ENCODE results near the gene RTN4RL1.

RTN4RL1 gene

DNA sequence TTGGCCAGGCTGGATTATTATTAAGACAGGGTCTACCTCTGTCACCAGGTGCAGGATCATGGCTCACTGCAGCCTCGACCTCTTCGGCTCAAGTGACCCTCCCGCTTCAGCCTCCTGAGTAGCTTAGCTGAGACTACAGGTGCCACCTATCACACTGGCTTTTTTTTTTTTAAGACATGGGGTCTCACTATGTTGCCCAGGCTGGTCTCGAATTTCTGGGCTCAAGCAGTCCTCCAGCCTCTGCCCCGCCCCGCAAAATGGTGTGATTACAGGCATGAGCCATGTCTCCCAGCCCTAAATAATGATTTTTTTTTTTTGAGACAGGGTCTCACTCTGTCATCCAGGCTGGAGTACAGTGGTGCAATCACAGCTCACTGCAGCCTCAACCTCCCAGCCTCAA is 22.5 kb upstream of the RTN4RL1 start:
- no peak for DNase-seq (ENCODE audit: low read depth in 3 of 3)

- DNase-seq (ENCODE audit: low read depth in 3 of 3), result no peak
Measured at GRCh38 chr17:2044263-2044894, 19.2 kb upstream of the RTN4RL1 start.

GRCh38 chr17:2043785-2044184 is 18.7 kb upstream of the RTN4RL1 start:
- no peak for DNase-seq (ENCODE audit: low read depth in 3 of 3)

DNA sequence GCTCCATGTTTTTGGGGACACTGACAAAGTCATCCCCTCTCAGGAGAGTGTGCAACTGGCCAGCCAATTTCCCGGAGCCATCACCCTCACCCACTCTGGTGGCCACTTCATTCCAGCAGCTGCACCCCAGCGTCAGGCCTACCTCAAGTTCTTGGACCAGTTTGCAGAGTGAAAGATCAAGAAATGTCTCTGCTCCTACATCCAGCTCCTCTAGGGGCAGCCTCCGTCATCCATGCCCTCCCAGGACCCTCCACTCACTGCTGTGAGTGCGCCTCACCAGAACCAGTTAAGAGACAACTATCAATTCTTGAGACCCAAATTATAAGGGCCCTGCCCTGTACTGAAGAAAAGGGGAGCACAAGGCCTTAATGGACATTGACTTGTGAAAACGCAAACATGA is 17.8 kb upstream of the RTN4RL1 start:
- no peak for DNase-seq (ENCODE audit: low read depth in 3 of 3)

- no peak for DNase-seq (ENCODE audit: low read depth in 3 of 3)
Measured at GRCh38 chr17:2042390-2042847, 17.3 kb upstream of the RTN4RL1 start.

- DNase-seq (ENCODE audit: low read depth in 3 of 3), result peak; percentile 95 to 98 (median 97)
Measured at GRCh38 chr17:2041561-2042389, 16.6 kb upstream of the RTN4RL1 start, which contains the start of gene OVCA2. OVCA2 (plus strand) TSS chr17:2042022; CDS start chr17:2042048, 26 bp downstream.

- DNase-seq (ENCODE audit: low read depth in 3 of 3), result no peak
Measured at GRCh38 chr17:2040942-2041560, 15.9 kb upstream of the RTN4RL1 start.

DNA sequence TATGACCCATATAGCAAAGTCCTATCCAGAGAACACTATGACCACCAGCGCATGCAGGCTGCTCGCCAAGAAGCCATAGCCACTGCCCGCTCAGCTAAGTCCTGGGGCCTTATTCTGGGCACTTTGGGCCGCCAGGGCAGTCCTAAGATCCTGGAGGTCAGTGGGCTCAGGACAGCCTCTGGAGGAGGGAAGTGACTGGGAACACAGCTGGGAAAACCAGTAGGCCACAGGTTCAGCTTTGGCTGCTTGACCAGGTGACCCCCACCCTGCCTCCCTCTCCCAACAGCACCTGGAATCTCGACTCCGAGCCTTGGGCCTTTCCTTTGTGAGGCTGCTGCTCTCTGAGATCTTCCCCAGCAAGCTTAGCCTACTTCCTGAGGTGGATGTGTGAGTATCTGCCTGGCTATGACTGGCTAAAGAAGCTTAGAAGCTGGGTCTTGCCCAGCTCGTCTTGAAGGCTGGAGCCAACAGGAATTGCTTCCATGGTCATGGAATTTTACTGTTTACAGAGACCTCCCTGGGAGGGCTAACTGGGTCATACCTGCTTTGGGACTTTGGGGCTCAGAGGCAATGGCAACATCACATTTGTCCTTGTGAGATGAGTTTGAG is 15.2 kb upstream of the RTN4RL1 start:
- no peak for DNase-seq (ENCODE audit: low read depth in 3 of 3)

DNA sequence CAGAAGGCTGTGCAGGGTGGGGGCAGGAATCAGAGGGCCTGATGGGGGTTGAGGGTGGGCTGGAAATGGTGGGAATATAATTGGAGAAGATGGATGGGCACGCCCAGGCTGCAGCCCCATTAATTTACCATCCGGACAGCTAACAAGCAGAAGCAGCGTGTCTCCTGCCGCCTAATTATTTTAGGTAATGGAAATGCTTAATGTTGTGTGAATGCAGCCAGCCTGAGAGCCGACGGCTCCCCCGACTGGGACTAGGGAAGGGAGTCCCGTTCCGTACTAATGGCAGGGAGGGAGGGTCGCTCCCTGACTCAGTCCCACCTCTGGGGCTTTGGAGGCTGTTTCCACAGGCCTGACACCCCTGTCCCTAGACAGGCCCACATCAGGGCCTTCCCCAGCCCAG is 12.0 kb upstream of the RTN4RL1 start:
- DNase-seq (ENCODE audit: low read depth in 3 of 3), result no peak

GRCh38 chr17:2035541-2036488 is 10.7 kb upstream of the RTN4RL1 start:
- no peak for DNase-seq (ENCODE audit: low read depth in 3 of 3)

DNA sequence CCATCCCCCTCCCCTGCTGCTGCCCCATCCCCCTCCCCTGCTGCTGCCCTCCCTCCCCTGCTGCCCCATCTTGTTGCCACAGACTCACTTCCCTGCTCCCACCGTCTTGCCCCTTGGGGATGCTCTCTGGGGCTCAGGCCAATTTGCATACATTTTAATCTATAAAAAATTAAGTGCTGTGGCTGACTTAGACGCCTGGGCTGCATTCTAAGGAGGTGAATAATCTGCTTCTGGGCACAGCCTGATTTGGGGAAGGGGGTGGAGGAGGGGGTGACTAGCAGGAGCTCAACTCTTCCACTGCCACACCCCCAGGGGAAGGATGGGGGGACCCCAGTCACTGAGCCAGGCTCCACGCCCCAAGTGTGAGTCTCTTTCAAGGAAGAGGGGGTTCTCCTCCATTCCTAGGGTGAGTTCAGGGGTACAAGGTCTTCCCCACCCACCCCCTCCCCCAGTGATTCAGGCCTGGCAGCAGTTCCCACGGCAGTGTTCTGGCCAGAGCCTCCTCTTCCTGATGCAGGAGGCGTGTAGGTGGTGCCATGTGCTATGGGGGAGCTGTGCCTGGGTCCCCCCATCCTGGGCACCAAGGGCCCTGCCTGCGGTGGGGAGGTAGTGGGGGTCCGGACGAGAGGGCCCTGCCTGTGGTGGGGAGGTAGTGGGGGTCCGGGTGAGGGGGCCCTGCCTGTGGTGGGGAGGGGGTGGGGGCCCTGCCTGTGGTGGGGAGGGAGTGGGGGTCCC is 9.8 kb upstream of the RTN4RL1 start:
- no peak for DNase-seq (ENCODE audit: low read depth in 3 of 3)

GRCh38 chr17:2034157-2034556 is 9.0 kb upstream of the RTN4RL1 start:
- no peak for DNase-seq (ENCODE audit: low read depth in 3 of 3)

- no peak for DNase-seq (ENCODE audit: low read depth in 3 of 3)
Measured at GRCh38 chr17:2033153-2033552, 8.0 kb upstream of the RTN4RL1 start.

GRCh38 chr17:2030779-2031163 is 5.6 kb upstream of the RTN4RL1 start:
- DNase-seq (ENCODE audit: low read depth in 3 of 3), result no peak

GRCh38 chr17:2029911-2030778 is 5.0 kb upstream of the RTN4RL1 start, which contains the start of gene DPH1:
DPH1 (plus strand) TSS chr17:2030153; CDS start chr17:2030170, 17 bp downstream.
- peak; percentile 76 to 82 (median 78) for DNase-seq (ENCODE audit: low read depth in 3 of 3)

DNA sequence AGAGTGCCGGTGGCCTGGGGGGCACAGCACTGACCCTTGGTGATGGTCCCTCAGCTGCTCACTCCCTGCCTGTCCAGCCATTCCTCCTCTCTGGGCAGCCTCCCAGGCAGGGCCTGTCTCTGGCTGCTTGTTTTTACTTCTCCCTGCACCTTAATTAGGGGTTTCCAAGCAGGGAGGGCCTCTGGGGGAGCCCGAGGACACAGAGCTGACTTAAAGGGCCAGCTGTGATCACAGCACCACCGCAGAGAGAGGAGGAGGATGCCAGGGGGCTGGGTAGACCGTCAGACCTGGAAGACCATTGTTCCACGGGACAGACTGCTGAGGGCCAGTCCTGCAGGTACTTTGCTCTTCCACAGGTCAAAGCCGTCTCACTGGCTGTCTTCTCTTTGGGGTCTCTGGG is 3.6 kb upstream of the RTN4RL1 start:
- DNase-seq (ENCODE audit: low read depth in 3 of 3), result no peak

DNA sequence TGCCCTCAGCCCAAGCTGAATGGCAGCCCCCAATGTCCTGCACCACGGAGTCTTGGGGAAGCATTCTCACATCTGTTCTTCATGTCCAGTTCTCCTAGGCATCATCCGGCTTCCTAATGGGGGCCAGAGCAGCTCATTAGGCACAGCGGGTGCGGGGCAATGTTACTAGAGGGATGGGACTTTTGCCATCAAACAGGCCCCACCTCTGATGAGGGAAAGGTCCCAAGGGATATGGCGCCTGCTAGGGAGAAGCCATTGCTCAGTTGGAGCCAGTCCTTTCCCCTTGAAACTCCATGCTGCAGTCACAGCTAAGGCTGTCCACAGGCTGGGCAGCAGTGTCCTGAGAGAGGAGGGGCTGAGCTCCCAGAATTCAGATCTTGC is 3.1 kb upstream of the RTN4RL1 start:
- no peak for DNase-seq (ENCODE audit: low read depth in 3 of 3)

DNA sequence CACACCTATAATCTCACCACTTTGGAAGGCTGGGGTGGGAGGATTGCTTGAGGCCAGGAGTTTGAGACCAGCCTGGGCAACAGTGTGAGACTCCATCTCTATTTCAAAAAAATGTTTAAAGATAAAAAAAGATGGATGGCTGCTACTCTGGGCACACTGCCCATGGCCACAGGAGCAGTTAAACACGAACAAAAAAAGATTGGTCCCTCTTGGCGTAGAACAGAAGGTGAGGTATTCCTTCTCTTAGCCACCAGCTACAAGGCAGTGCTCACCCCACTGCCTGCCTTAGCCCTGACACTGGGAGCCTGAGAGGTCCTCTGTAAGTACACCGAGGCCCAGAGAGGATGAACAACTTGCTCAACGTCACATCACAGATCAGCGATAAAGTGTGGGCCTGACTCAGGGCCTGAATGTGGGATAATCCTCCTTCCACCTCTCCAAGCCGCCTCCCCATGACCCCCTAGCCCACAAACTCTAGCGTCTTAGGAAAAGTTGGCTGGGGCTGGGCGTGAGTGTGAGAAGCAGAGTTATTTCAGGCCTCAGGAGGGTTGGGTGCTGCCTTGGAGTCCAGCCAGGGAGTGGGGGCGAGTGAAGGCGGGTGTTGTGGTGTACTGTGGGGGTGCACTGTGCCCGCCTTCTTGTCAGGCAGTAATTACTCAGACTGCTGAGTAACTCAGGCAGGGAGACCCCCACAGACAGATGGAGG is 2.5 kb upstream of the RTN4RL1 start:
- no peak for DNase-seq (ENCODE audit: low read depth in 3 of 3)

Data from stimulated activated CD4-positive, alpha-beta T cell treated with anti-CD3 and anti-CD28 coated beads, TNF-alpha, amount 100 ng/mL, for 4 hours (primary cell).